ENCODE measurements around the gene B4GALNT1. TPM values are rescaled to one million over a fixed set of nuclear protein-coding genes. Genes with fewer than 3 reads are reported as not detected.

Gene B4GALNT1
- total and polyA plus RNA-seq, 10 of the 15 experiments (the other 5 are each of a cell fraction or from before 2014, with no cell fraction given): 0.01 to 0.38 (median 0.14) TPM; not detected in 3

- ChIA-PET RAD21 (ENCODE audit: unreplicated experiment) (interaction anchor here (0.6 kb wide), 1 partner anchor 30 kb away, joined by 4 read pairs; no protein-coding TSS in a partner anchor), POLR2A (no interaction called here), CTCF (interaction anchor here (7.8 kb wide), 1 partner anchor 42 kb away, joined by 119 read pairs; no protein-coding TSS in a partner anchor), SMC1A (ENCODE audit: uncharacterized antibody, unreplicated experiment) (interaction anchor here (0.7 to 1.2 kb wide), 3 partner anchors 42 to 88 kb away, joined by 3 read pairs; no protein-coding TSS in a partner anchor)
- 90% methylated on average over 2 of the region's 2 CpGs for WGBS (ENCODE audit: insufficient coverage, insufficient replicate concordance, low lambda C conversion rate, missing lambda C conversion rate)
- Histone ChIP-seq H3K9me3 (replicated peaks; ENCODE audit: control insufficient read depth, insufficient read depth, low read length) (no peaks in the 10 kb centered on the region), H3K27ac (ENCODE audit: control insufficient read depth, insufficient read depth) (no peak overlapping the region), H3K79me2 (ENCODE audit: control insufficient read depth, insufficient read depth, low read length) (no peaks in the 10 kb centered on the region), H3K4me3 (no peak overlapping the region), H3K36me3 (ENCODE audit: control insufficient read depth in 2 of 2, insufficient read depth in 2 of 2, low read length in 1 of 2) (no peaks in the 10 kb centered on the region), H4K20me1 (ENCODE audit: control insufficient read depth, insufficient read depth) (no peaks in the 10 kb centered on the region), H3K27me3 (replicated peaks in 1 of 2; ENCODE audit: control insufficient read depth in 2 of 2, insufficient read depth in 2 of 2, low read length in 1 of 2) (no peaks in the 10 kb centered on the region; a peak in 2 of 4 replicates), H3K4me1 (ENCODE audit: control insufficient read depth, insufficient read depth, low read length) (no peaks in the 10 kb centered on the region), H3K4me2 (ENCODE audit: control insufficient read depth, insufficient read depth) (no peak overlapping the region), H2AFZ (ENCODE audit: control insufficient read depth, low read depth, low read length) (no peak overlapping the region), H3K9ac (ENCODE audit: control insufficient read depth, insufficient read depth, low read length) (no peak overlapping the region)
- FAIRE-seq: no peak
- ATAC-seq: no peak
- in situ Hi-C loops (cut with MboI) (no loop called here), intact Hi-C loops (cut with micrococcal nuclease; ENCODE audit: unreplicated experiment) (no loop called here)
- no TSS peak for BruUV-seq (replicated peaks)
- DNase-seq (ENCODE audit: low read depth, low spot score): no peak
- TF ChIP-seq SMC3 (IDR thresholded peaks at IDR 0.05; ENCODE audit: borderline replicate concordance, low read length) (no peak), ZNF207 (IDR thresholded peaks at IDR 0.05; ENCODE audit: borderline replicate concordance) (no peak), PML (IDR thresholded peaks at IDR 0.05; ENCODE audit: low read length) (no peak)
These were observed 54.0 kb downstream of the B4GALNT1 start for GRCh38 chr12:57579011-57579410.

GRCh38 chr12:57577981-57578758 is 54.8 kb downstream of the B4GALNT1 start:
- H3K9ac ChIP-seq (ENCODE audit: control insufficient read depth, insufficient read depth, low read length): no peak overlapping the region
- H2AFZ ChIP-seq (ENCODE audit: control insufficient read depth, low read depth, low read length): no peak overlapping the region
- H3K4me2 ChIP-seq (ENCODE audit: control insufficient read depth, insufficient read depth): no peak overlapping the region
- ChIA-PET SMC1A (ENCODE audit: uncharacterized antibody, unreplicated experiment) (no interaction called here), RAD21 (ENCODE audit: unreplicated experiment) (no interaction called here), POLR2A (no interaction called here), CTCF (interaction anchor here (0.7 to 2.2 kb wide), 2 partner anchors 43 to 119 kb away, joined by 3 to 5 read pairs; partner anchors contain the start of gene GLI1)
- FAIRE-seq (no peak), ATAC-seq (no peak), DNase-seq (ENCODE audit: low read depth, low spot score) (no peak)
- intact Hi-C loops (cut with micrococcal nuclease; ENCODE audit: unreplicated experiment): no loop called here
- no peaks in the 10 kb centered on the region for H4K20me1 ChIP-seq (ENCODE audit: control insufficient read depth, insufficient read depth)
- TF ChIP-seq FOS (IDR thresholded peaks at IDR 0.05; ENCODE audit: borderline replicate concordance, extremely low read depth, insufficient read length): no peak
- TF ChIP-seq ZNF687 (IDR thresholded peaks at IDR 0.05): no peak
- TF ChIP-seq RFX5 (IDR thresholded peaks at IDR 0.05; ENCODE audit: low read depth, low read length): no peak
- no peak for TF ChIP-seq RBBP5 (conservative IDR thresholded peaks at IDR 0.05)
- no TSS peak for BruUV-seq (replicated peaks)
- no peak overlapping the region for H3K4me3 ChIP-seq
- in situ Hi-C loops (cut with MboI): no loop called here
- no peaks in the 10 kb centered on the region; a peak in 2 of 4 replicates for H3K27me3 ChIP-seq (replicated peaks in 1 of 2; ENCODE audit: control insufficient read depth in 2 of 2, insufficient read depth in 2 of 2, low read length in 1 of 2)
- 53% methylated on average over 12 of the region's 12 CpGs for WGBS (ENCODE audit: insufficient coverage, insufficient replicate concordance, low lambda C conversion rate, missing lambda C conversion rate)
- H3K79me2 ChIP-seq (ENCODE audit: control insufficient read depth, insufficient read depth, low read length): no peaks in the 10 kb centered on the region
- no peaks in the 10 kb centered on the region for H3K4me1 ChIP-seq (ENCODE audit: control insufficient read depth, insufficient read depth, low read length)
- no peaks in the 10 kb centered on the region for H3K36me3 ChIP-seq (ENCODE audit: control insufficient read depth in 2 of 2, insufficient read depth in 2 of 2, low read length in 1 of 2)
- H3K9me3 ChIP-seq (replicated peaks; ENCODE audit: control insufficient read depth, insufficient read depth, low read length): no peaks in the 10 kb centered on the region
- no peak overlapping the region for H3K27ac ChIP-seq (ENCODE audit: control insufficient read depth, insufficient read depth)
